SKM-1 (cell line): Measurements from ENCODE around the gene DNALI1.
A peak's percentile ranks its signal among the peaks of the same experiment; 100 is the strongest.
"Not testable (repeated sequence)": the region's sequence is repeated elsewhere in the genome, so short reads cannot be mapped to it uniquely, and the experiment has no call there.

Experiments
- DNase-seq: peaks from one replicate; lab custom pipeline; 2025; ENCODE audit not compliant: unreplicated experiment; lab: John Stamatoyannopoulos, UW

DNALI1 gene

GRCh38 chr1:37556712-37557196 lies at the start of gene DNALI1:
TSS of gene DNALI1 (plus strand) at chr1:37556940. CDS start at chr1:37556995, 55 bp downstream.
- no peak for DNase-seq

DNA sequence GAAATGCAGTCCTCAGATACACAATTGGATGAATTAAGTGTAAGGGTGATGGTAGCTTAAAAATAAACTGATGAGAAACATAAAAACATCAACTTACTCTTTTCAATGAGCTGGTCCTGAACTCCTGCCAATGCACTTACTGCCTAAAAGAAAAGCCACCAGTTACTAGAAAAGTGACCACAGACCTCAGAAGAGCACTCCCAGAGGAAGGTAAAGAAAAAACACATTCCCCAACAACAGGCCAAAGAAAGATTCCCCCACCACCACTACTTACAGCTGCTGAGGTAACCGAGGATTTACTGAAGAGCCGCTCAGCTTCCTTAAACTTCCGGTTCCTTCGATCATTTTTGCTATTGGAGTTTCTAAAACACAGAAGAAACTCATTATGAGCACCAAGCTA lies 47.6 kb upstream of the DNALI1 start:
- peak; percentile 11 for DNase-seq

- no peak for DNase-seq
These were observed 42.9 kb upstream of the DNALI1 start for GRCh38 chr1:37513795-37514349.

GRCh38 chr1:37514350-37515184 lies 42.2 kb upstream of the DNALI1 start, which contains the start of gene MEAF6:
TSS of gene MEAF6 (minus strand) at chr1:37514766. CDS start at chr1:37514746, 20 bp downstream.
- peak; percentile 62 for DNase-seq

- DNase-seq = no peak
These were observed 41.3 kb upstream of the DNALI1 start for GRCh38 chr1:37515185-37516034.

DNA sequence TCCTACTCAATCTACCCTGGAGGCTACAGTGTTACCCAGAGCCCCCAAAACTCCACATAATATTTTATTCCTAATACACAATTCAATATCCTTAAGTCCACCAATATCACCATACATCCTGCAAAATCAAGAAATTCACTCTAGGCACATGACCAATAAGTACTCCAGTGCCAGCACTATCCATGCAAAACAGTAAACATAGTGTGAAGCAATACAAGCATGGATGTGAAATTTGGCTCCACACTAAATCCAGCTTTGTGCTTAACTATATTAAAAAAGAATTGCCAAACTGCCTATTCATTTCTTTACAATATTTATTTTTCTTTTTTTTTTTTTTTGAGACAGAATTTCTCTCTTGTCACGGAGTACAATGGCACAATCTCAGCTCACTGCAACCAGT lies 39.2 kb upstream of the DNALI1 start:
- DNase-seq = no peak

GRCh38 chr1:37518241-37518640 lies 38.5 kb upstream of the DNALI1 start:
- not testable (repeated sequence) for DNase-seq

GRCh38 chr1:37518929-37519328 lies 37.8 kb upstream of the DNALI1 start:
- not testable (repeated sequence) for DNase-seq

DNA sequence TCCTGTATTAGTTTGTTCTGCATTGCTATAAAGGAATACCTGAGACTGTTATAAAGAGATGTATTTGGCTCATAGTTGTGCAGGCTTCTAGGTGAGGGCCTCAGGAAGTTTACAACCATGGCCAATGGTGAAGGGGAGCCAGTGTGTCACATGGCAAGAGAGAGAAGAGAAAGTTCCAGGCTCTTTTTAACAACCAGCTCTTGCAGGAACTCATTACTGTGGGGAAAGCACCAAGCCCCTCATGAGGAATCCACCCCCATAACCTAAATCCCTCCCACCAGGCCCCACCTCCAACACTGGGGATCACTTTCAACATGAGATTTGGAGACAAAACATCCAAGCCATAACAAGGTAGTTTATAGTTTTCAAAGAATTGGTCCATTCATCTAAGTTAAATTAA lies 37.1 kb upstream of the DNALI1 start:
- DNase-seq = no peak

DNA sequence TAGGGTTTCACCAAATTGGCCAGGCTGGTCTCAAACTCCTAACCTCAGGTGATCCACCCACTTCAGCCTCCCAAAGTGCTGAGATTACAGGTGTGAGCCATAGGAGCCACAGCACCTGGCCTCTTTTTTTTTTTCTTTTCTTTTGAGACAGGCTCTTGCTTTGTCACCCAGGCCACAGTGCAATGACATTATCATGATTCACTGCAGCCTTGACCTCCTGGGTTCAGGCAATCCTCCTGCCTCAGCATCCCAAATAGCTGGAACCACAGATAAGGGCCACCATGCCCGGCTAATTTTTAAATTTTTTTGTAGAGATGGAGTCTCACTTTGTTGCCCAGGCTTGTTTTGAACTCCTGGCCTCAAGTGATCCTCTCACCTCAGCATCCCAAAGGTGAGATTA lies 26.9 kb upstream of the DNALI1 start:
- not testable (repeated sequence) for DNase-seq

DNA sequence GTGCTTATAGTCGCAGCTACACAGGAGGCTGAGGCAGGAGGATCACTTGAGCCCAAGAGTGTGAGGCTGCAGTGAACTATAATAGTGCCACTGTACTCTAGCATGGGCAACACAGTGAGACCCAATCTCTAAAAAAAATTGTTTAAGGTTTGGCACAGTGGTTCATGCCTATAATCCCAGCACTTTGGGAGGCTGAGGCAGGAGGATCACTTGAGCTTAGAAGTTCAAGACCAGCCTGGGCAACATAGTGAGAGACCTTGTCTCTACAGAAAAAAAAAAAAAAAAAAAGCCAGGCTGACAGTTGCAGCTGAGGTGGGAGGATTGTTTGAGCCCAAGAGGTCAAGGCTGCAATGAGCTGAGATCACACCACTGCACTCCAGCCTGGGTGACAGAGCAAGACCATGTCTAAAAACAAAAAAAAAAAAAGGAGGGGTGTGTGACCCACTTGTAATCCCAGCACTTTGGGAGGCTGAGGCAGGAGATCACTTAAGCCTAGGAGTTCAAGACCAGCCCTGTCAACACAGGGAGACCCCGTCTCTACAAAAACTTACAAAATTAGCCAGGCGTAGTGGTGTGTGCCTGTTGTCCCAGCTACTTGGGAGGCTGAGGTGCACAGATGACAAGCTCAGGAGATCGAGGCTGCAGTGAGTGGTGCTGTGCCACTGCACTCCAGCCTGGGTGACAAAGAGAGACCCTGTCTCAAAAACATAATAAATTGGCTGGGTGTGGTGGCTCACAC lies 24.2 kb upstream of the DNALI1 start:
- not testable (repeated sequence) for DNase-seq

DNA sequence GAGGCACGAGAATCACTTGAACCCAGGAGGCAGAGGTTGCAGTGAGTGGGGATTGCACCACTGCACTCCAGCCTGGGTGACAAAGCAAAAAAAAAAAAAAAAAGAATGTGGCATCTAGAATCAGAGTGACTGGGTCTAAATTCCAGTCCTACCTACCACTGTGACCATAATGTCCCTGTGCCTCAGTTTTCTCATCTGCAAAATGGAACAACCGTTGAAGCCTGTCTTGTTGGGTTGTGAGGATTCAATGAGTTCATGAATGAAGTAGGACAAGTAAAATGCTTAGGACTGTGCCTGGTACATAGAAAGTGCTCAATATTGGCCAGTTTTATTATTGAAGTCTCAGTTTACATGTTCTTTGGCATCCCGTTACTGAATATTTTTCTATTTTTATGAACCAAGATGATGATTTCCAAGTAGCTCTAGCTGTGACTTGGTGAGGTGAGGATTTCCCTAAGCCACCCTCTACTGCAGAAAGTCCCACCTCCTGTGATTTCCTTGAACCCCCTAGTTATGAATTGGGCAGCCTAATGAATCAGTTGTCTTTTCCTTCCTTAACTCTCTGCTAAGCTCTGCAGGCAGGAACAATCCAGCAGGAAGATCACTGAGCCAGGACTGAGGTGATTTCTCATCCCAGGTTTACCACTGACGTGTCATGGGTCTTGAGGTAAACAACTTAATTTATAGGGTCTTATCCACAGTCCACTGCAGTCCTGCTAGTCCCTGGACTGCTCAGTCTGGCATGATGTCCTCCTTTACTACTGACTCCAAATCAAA lies 23.2 kb upstream of the DNALI1 start:
- DNase-seq = no peak

DNA sequence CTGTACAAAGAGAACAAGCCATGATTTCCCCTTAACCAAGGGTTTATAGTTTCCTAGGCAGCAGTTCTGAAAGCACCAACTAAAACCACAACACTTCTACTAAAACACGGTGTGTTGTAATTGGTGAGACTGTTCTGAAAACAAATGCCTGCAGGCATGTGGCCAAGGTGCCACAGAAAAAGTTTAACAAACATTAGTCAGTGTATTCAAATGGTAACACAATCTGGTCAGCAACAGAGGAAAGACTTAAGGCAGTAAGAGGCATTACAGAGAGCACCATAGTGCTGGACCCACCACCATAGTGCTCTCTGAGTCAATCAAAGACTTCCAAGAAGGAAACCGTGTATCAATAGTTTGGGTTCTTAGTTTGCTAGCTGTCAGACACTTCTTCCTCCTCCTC lies 19.4 kb upstream of the DNALI1 start:
- DNase-seq = no peak

GRCh38 chr1:37539154-37539553 lies 17.6 kb upstream of the DNALI1 start:
- DNase-seq = not testable (repeated sequence)

DNA sequence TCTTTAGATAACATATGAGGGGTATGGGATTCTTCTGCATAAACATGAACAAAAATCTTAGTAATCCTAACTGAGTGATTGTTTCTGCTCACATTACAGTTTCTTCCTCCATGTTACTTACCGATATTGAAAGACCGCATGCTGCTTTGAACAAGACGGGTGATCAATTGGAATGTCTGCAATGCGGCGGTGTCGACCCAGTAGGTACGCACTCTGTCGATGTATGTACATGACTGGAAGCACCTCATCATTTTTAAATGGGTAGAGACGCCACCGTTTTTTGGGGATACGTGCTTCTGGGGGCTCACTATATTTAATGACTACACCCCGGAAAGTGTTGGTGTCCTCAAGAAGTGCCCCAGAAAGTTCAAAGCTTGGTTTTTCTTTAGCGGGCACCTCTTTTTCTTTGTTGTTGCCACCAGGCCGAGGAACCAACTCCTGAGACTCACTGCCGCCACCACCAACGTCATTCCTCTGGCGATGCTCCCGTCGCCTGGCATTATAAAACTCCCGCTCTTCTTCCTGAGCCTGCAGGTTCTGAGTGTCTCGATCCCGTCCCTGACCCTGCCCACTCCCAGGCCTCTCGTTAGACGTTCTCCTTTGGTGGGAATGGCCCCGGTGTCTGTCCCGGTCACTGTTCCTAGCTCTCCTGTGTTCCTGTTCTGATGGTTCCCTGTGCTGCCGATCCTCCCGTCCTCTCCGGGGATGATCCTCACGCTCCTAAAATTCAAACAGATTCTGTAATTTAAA lies 16.5 kb upstream of the DNALI1 start:
- DNase-seq = no peak

- DNase-seq = no peak
These were observed 12.2 kb upstream of the DNALI1 start for GRCh38 chr1:37544530-37544929.

GRCh38 chr1:37545019-37545418 lies 11.7 kb upstream of the DNALI1 start:
- DNase-seq = no peak

DNA sequence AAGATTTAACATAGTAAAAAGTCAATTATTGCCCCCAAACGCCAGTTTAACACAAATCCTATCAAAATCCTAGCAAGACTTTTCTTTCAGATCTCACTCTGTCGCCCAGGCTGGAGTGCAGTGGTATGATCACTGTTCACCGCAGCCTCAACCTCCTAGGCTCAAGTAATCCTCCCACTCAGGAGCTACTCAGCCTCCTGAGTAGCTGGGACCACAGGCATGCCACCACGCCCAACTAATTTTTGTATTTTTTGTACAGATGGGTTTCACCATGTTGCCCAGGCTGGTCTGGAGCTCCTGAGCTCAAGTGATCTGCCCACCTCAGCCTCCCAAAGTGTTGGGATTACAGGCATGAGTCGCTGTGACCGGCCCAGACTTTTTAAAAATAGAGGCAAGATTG lies 7.4 kb upstream of the DNALI1 start:
- no peak for DNase-seq

GRCh38 chr1:37553598-37553926 lies 3.2 kb upstream of the DNALI1 start:
- no peak for DNase-seq
